ENCODE results near the gene OR2S2.

DNA sequence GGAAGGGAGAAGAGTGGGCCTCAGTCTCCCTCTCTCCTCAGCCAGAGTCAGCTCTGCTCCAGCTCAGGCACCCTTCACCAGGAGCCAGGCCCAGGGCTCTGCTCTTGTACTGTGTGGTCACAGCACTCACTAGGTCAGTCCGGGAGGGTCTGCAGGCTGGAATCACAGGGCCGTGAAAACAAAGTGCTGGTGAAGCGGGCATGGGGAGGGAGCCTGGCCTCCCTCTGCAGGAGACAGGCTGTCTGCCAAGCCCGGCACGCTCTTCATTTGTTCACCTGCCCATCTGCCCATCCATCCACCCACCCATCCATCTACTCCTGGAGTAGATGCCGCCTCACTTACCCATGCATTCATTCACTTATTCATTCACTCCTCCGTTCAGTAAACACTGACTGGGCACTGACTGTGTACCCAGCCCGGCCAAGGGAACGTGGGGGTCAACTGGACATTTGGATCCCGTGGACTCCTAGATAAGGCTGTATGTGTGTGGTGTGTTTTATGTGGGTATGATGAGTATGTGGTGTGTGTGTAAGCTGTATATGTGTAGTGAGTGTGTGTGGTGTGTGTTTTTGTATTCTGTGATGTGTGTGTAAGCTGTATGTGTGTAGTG lies 45.1 kb downstream of the OR2S2 start:
- TF ChIP-seq, protein P1, sequence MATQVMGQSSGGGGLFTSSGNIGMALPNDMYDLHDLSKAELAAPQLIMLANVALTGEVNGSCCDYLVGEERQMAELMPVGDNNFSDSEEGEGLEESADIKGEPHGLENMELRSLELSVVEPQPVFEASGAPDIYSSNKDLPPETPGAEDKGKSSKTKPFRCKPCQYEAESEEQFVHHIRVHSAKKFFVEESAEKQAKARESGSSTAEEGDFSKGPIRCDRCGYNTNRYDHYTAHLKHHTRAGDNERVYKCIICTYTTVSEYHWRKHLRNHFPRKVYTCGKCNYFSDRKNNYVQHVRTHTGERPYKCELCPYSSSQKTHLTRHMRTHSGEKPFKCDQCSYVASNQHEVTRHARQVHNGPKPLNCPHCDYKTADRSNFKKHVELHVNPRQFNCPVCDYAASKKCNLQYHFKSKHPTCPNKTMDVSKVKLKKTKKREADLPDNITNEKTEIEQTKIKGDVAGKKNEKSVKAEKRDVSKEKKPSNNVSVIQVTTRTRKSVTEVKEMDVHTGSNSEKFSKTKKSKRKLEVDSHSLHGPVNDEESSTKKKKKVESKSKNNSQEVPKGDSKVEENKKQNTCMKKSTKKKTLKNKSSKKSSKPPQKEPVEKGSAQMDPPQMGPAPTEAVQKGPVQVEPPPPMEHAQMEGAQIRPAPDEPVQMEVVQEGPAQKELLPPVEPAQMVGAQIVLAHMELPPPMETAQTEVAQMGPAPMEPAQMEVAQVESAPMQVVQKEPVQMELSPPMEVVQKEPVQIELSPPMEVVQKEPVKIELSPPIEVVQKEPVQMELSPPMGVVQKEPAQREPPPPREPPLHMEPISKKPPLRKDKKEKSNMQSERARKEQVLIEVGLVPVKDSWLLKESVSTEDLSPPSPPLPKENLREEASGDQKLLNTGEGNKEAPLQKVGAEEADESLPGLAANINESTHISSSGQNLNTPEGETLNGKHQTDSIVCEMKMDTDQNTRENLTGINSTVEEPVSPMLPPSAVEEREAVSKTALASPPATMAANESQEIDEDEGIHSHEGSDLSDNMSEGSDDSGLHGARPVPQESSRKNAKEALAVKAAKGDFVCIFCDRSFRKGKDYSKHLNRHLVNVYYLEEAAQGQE (IDR thresholded peaks at IDR 0.05; ENCODE audit: insufficient read depth in 1 of 2, low read depth in 2 of 2, low read length in 1 of 2): no peak
- TF ChIP-seq TCF7L2 (IDR thresholded peaks at IDR 0.05; ENCODE audit: low read depth, low read length): no peak
- TF ChIP-seq, protein P2, sequence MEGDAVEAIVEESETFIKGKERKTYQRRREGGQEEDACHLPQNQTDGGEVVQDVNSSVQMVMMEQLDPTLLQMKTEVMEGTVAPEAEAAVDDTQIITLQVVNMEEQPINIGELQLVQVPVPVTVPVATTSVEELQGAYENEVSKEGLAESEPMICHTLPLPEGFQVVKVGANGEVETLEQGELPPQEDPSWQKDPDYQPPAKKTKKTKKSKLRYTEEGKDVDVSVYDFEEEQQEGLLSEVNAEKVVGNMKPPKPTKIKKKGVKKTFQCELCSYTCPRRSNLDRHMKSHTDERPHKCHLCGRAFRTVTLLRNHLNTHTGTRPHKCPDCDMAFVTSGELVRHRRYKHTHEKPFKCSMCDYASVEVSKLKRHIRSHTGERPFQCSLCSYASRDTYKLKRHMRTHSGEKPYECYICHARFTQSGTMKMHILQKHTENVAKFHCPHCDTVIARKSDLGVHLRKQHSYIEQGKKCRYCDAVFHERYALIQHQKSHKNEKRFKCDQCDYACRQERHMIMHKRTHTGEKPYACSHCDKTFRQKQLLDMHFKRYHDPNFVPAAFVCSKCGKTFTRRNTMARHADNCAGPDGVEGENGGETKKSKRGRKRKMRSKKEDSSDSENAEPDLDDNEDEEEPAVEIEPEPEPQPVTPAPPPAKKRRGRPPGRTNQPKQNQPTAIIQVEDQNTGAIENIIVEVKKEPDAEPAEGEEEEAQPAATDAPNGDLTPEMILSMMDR (IDR thresholded peaks at IDR 0.05): no peak
- TF ChIP-seq POLR2AphosphoS5 (IDR thresholded peaks at IDR 0.05; ENCODE audit: low read depth, low read length): no peak
